Erythroblast (primary cell): ENCODE results near the gene RGS12.

Source experiments
- GATA1 ChIP-seq: IDR thresholded peaks from 2 replicates; pipeline ENCODE4 v1.6.1; 2011; ENCODE audit warnings: low read depth, mild to moderate bottlenecking, control low read depth, low read length, moderate library complexity
- POLR2A ChIP-seq: IDR thresholded peaks from 2 replicates; pipeline ENCODE4 v1.6.1; 2011; ENCODE audit warnings: mild to moderate bottlenecking, low read length

DNA sequence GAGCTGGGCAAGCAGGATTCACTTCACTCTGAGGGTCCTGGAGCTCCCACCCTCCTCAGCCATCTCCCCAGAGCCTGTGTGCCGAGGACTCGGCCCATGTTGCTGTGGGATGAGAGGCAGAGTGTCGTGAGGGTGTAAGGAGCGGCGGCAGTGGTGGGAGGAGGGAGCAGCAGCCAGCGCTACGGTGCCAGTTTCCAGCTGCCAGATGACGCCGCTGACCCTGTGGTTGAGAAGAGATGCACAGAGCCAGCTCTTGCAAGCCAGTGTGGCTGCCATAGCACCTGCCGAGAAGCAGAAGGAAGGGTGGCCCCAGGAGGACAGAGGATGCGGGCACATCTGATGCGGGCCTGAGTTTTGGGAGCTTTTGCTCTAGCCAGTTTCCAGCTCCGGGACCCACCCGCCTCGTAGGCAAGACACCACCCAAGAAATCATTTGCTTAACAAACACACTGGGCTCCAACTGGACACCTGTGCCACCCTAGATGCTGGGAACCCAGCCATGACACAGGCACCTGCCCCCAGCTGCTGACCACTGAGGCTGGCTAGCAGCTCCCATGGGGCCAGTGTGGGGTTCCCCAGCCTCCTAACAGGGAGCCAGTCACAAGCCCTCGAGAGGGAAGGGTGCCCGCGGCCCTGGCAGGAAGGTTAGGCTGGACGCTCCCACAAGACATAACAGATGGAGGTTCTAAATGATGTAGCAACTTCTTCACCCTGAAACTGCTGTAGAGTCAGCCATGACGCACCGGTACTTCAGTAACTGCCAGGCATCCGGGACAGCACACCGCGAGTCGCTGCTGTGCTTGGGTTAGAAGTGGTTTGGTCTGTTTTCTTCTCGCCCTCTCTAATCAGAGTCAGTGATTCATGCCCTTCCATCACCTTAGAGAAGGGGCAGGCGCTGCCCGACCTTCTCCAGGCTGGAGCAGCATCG is 35.0 kb upstream of the RGS12 start:
- TF ChIP-seq POLR2A (no peak), GATA1 (no peak)
